GM18499 (cell line): Measurements from ENCODE around the gene MRPL12.
"Not testable (repeated sequence)": the region's sequence is repeated elsewhere in the genome, so short reads cannot be mapped to it uniquely, and the experiment has no call there.

Experiments used
- ATAC-seq: cut with Tn5 transposase; IDR thresholded peaks from one replicate; pipeline ENCODE4 v1.9.1; 2021; ENCODE audit warnings: moderate number of reproducible peaks; ENCODE audit not compliant: insufficient read depth, unreplicated experiment

MRPL12 gene

GRCh38 chr17:81702934-81703746 lies at the start of gene MRPL12:
Gene MRPL12, plus strand, starts transcription at chr17:81703367. Its CDS starts 135 bp downstream, at chr17:81703502.
- ATAC-seq = peak; percentile 44

DNA sequence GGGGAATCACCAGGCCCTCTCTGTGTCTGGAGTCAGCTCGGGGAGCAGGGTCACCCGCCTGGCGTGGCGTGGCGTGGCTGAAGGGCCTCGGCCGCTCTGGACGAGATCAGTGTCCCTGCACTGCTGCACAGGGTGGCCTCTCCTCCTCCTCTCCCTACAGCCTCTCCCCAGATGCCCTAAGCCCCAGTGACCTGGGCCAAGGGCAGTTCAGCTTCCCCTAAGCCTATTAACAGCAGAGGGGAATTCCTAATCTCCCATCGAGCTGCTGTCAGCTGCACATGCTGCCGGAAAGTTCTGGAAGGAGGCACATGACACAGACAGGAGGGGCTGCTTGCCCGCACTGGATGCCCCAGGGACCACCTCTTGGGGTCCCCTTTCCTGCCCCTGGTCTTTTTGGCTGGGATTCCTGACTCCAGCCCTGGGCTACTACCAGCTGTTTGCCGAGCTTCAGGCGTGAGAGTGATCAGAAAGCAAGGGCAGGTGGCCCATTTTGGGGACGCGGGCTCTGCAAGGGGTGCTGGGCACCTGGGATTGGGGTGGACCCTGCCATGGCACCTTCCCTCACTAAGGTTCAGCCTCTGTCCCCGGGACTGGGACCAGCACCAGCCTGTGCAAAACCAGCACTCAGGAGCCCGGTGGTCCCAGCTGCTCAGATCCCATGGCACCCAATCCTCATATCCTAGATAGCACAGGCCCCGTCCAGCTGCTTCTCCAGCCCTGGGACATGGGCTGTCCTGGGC lies 47.6 kb upstream of the MRPL12 start:
- ATAC-seq = no peak

- ATAC-seq = no peak
These were observed 46.9 kb upstream of the MRPL12 start, which contains the start of gene PDE6G for GRCh38 chr17:81656118-81656743. Gene PDE6G, minus strand, starts transcription at chr17:81656542. Its CDS starts 3,237 bp downstream, at chr17:81653305.

DNA sequence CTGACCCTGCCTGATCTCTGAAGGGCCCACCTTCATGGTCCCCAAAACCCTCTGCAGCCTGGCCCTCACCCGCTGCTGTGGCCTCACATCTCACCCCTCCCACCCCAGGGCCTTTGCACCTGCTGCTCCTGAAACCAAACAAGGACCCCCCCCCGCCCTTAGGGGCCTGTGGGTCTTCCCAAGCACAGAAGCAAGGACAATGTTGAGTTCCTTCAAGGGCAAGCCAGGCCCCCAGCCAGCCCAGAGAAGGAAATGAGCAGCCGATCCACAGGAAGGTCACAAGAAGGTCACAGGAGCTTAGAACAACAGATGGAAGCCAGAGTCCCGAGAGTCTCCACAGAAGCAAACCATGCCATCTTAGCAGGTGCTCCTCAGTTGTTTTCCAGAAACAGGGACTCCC lies 46.3 kb upstream of the MRPL12 start:
- ATAC-seq = no peak

DNA sequence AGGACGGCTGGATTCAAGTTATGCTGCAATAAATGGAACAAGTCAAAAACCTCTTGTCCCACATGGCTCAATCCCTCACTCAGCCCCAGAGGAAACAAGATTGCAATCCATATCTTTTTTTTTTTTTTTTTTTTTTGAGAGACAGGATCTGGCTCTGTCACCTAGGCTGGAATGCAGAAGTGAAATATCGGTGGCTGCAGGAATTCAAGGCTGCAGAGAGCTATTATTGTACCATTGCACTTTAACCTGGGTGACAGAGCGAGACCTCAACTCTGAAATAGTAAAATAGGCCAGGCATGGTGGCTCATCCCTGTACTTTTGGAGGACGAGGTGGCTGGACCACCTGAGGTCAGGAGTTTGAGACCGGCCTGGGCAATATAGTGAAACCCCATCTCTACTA lies 44.1 kb upstream of the MRPL12 start:
- ATAC-seq = no peak

- no peak for ATAC-seq
These were observed 42.7 kb upstream of the MRPL12 start for GRCh38 chr17:81660441-81660840.

- ATAC-seq = no peak
These were observed 41.2 kb upstream of the MRPL12 start for GRCh38 chr17:81662002-81662401.

DNA sequence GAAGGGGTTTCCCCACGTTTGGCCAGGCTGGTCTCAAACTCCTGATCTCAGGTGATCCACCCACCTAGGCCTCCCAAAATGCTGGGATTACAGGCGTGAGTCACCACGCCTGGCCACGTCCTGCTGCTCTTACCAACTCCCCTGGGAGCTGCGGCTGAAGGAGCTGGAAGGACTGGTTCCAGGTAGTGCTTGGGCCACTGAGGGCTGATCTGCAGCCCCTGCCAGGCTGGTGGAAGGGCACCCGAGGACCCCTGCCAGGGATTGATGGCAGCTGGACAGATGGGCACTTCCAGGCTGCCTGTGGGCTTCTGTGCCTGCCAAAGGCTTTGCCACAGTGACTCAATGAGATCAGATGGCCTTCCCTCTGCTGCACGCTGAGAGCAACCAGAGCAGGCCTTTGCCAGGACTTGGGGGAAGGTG lies 39.1 kb upstream of the MRPL12 start:
- ATAC-seq = no peak

DNA sequence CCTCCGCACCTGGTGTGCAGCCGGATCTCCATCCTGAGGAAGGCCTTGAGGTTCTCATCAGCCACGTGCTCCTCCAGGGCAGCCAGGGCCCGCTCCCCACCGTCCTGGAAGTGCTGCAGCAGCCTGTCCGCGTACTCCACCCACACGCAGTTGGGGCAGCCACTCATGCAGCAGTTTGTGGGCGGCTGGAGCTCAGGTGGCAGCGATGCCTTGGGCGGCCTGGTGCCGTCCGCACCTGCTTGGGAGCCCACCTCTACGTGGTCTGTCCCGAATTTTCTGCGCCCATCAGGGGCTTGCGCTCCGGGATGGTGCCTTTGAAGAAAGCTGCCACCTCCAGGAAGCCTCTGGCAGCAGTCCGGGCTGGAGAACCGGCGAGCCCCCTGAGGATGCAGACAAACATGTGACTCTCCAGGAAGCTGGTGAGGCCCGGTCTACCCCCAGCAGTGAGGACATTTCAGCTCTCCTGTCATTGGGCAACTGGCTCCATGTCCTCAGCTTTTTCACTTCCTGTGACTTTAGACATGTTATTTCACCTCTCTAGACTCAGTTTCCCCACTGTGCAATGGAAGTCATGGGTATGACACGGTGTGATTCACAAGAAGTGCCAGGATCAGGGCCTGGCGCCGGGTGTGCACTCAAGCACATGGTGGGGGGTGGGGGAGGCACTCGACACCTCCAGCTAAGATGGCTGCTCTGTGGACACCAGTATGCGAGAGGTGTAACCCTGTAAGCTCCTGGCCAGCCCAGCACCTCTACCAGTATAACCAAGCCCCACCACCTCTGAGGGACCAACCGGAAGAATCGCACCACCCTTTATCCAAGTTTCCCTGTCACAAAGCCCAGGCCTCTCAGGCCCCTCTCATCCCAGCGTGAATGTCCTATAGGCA lies 37.7 kb upstream of the MRPL12 start:
- no peak for ATAC-seq

- ATAC-seq = no peak
These were observed 37.1 kb upstream of the MRPL12 start for GRCh38 chr17:81666092-81666341.

GRCh38 chr17:81666342-81667191 lies 36.6 kb upstream of the MRPL12 start, which contains the start of the genes CCDC137 and OXLD1:
Gene CCDC137, plus strand, starts transcription at chr17:81666737. Its CDS starts 30 bp downstream, at chr17:81666767.
Gene OXLD1, minus strand, starts transcription at chr17:81666605. Its CDS starts 28 bp downstream, at chr17:81666577.
- peak; percentile 59 for ATAC-seq

DNA sequence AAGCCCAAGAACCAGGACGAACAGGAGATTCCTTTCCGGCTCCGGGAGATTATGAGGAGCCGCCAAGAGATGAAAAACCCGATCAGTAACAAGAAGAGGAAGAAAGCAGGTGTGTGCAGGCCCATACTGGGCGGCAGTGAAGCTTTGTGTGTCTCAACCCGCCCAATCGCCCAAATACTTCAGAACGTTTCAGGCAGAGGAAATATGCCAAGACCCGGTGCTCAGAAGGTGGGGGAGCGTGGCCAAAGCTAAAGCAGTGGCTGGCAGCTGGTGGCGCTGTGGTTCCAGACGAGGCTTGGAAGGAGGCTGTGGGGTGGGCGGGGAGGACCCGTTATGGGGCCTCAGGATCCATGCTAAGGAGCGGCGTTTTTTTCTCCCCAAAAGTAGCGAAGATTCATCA lies 35.4 kb upstream of the MRPL12 start:
- ATAC-seq = no peak

GRCh38 chr17:81672504-81672903 lies 30.7 kb upstream of the MRPL12 start:
- ATAC-seq = no peak

GRCh38 chr17:81672954-81673353 lies 30.2 kb upstream of the MRPL12 start:
- ATAC-seq = no peak

DNA sequence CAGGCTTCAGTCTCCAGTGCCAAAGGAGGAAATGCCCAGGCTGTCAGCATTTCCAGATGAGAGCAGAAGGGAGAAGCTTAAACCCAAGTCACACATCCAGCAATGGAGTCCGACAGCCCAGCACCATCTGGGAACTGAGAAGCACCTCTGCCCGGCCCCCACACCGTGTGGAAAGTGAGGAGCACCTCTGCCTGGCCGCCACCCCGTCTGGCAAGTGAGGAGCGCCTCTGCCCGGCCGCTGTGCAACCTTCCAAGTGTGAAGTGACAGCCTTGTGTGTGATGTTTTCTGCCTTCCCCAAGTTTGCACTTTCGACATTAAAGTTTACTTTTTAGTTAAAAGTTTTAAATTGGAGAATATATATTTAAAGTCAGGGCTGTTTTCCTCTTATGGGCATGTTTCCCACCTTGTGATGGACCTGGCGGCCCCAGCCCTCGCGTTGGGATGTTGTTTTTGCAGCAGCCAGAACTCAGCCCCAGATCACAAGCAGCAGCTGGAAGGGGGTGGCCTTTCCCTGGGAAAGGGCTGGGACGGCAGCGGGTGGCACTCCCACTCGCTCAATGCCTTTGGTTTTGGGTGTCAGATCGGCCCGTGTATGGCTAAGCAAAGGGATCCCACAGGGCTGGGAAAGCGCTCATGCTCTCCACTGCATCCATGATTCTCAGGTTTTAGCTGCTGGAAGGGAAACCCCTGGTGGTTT lies 29.5 kb upstream of the MRPL12 start:
- ATAC-seq = no peak

DNA sequence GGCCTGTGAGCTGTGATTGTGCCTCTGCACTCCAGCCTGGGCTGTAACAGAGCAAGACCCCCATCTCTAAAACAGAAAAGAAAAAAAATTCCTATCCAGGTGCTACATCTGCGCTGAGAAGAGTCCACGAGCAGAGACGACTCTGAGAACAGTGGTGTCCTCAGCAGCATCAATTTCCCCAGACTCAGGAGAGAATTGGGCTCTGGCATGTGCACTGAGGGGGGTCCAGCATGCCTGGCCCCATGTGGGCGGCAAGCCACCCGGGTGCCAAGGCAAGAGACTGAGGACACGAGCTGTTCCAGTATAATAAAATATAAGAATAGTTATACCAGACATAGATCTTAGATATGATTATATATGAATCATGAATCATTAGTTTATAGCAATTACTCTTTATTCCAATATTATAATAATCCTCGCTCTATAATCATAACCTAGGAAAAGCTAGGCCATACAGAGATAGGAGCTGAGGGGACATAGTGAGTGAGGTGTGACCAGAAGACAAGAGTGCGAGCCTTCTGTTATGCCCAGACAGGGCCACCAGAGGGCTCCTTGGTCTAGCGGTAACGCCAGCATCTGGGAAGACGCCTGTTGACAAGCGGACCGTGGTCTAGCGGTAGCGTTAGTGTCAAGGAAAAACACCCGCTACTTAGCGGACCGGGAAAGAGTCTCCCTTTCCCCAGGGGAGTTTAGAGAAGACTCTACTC lies 27.5 kb upstream of the MRPL12 start:
- not testable (repeated sequence) for ATAC-seq

- no peak for ATAC-seq
These were observed 26.3 kb upstream of the MRPL12 start for GRCh38 chr17:81676906-81677305.

DNA sequence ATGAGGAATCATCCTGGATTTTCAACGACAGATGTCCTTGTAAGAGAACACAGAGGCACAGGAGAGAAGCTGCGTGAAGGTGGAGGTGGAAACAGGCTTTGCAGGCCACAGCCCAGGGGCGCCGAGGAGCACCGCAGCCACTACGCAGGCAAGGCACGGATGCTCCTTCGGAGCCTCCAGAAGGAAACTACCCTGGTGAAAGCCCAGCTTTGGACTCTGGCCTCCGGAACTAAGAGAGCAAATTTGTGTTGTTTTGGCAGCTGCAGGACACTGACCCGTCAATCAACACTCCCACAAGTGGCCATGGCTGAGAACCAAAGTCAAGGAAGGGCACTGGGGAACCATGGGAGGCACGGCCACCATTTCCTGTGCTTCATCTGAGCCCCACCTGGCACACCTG lies 23.0 kb upstream of the MRPL12 start:
- ATAC-seq = no peak
